Activated CD8-positive, alpha-beta memory T cell treated with anti-CD3 and anti-CD28 coated beads, Interleukin-2, amount 50 U/mL, for 24 hours (primary cell): ENCODE results near the gene NLRP14.

Experiments
- DNase-seq: peaks from one replicate; pipeline ENCODE4 v3.0.0-alpha.2; 2020; ENCODE audit errors: extremely low read depth

Gene NLRP14

GRCh38 chr11:7020183-7020917 is at the start of gene NLRP14, which contains the start of gene ZNF214:
TSS of gene NLRP14 (plus strand) at chr11:7020479. CDS start at chr11:7038587, 18,108 bp downstream.
TSS of gene ZNF214 (minus strand) at chr11:7020346. CDS start at chr11:7002835, 17,511 bp downstream.
- no peak for DNase-seq

- DNase-seq: no peak
Measured at GRCh38 chr11:6979365-6979764, 40.9 kb upstream of the NLRP14 start.

- DNase-seq: no peak
Measured at GRCh38 chr11:6986487-6986886, 33.8 kb upstream of the NLRP14 start.

GRCh38 chr11:6988506-6988905 is 31.8 kb upstream of the NLRP14 start:
- DNase-seq: no peak

GRCh38 chr11:6991227-6991626 is 29.1 kb upstream of the NLRP14 start:
- DNase-seq: no peak

GRCh38 chr11:6992026-6992425 is 28.3 kb upstream of the NLRP14 start:
- no peak for DNase-seq

- no peak for DNase-seq
Measured at GRCh38 chr11:6992457-6993417, 27.5 kb upstream of the NLRP14 start.

- DNase-seq: no peak
Measured at GRCh38 chr11:6995703-6996102, 24.6 kb upstream of the NLRP14 start.

GRCh38 chr11:7004482-7004881 is 15.8 kb upstream of the NLRP14 start:
- no peak for DNase-seq

- no peak for DNase-seq
Measured at GRCh38 chr11:7014118-7014517, 6.2 kb upstream of the NLRP14 start.

GRCh38 chr11:7016011-7016410 is 4.3 kb upstream of the NLRP14 start:
- DNase-seq: no peak

- no peak for DNase-seq
Measured at GRCh38 chr11:7019500-7020182, 638 bp upstream of the NLRP14 start.

- no peak for DNase-seq
Measured at GRCh38 chr11:7021318-7021717, 1.0 kb downstream of the NLRP14 start.

GRCh38 chr11:7028141-7028540 is 7.9 kb downstream of the NLRP14 start:
- DNase-seq: no peak

- no peak for DNase-seq
Measured at GRCh38 chr11:7030836-7031235, 10.6 kb downstream of the NLRP14 start.

GRCh38 chr11:7031471-7031871 is 11.2 kb downstream of the NLRP14 start:
- DNase-seq: no peak

GRCh38 chr11:7032692-7033091 is 12.4 kb downstream of the NLRP14 start:
- DNase-seq: no peak

- no peak for DNase-seq
Measured at GRCh38 chr11:7034019-7034418, 13.7 kb downstream of the NLRP14 start.

GRCh38 chr11:7046474-7047175 is 26.3 kb downstream of the NLRP14 start:
- no peak for DNase-seq

GRCh38 chr11:7050191-7050590 is 29.9 kb downstream of the NLRP14 start:
- DNase-seq: no peak

GRCh38 chr11:7056828-7057513 is 36.7 kb downstream of the NLRP14 start:
- DNase-seq: no peak
